ENCODE results near the gene ZMYND8. TPM values are rescaled to one million over a fixed set of nuclear protein-coding genes. Genes with fewer than 3 reads are reported as not detected.

ZMYND8 gene
- total RNA-seq, 2 donors from 2014 or later: 18.9 to 19.1 TPM

- DNase-seq: no peak
- Histone ChIP-seq H3K4me3 (no peak overlapping the region), H3K27ac (no peak overlapping the region), H3K36me3 (replicated peaks in 1 of 2; ENCODE audit: insufficient read depth in 1 of 2, low read depth in 2 of 2) (peaks cover 6 to 24% of the 10 kb centered on the region in 2 donors), H3K9me3 (no peaks in the 10 kb centered on the region), H3K27me3 (no peaks in the 10 kb centered on the region), H3K4me1 (no peaks in the 10 kb centered on the region)
- no peak for ATAC-seq
- intact Hi-C loops (cut with DNase I): no loop called here
- 88 to 91% methylated on average over 14 to 16 of the region's 16 CpGs for WGBS, 2 donors
- TF ChIP-seq POLR2A (IDR thresholded peaks at IDR 0.05) (no peak), CTCF (IDR thresholded peaks at IDR 0.05) (no peak)
Measured at GRCh38 chr20:47221036-47221625, 135.4 kb downstream of the ZMYND8 start.

- H3K27me3 ChIP-seq: no peaks in the 10 kb centered on the region
- no peaks in the 10 kb centered on the region for H3K9me3 ChIP-seq
- no peak overlapping the region for H3K27ac ChIP-seq
- peaks cover 6 to 26% of the 10 kb centered on the region in 2 donors for H3K36me3 ChIP-seq (replicated peaks in 1 of 2; ENCODE audit: insufficient read depth in 1 of 2, low read depth in 2 of 2)
- TF ChIP-seq POLR2A (IDR thresholded peaks at IDR 0.05) (no peak), CTCF (IDR thresholded peaks at IDR 0.05) (peak; percentile 10 to 43 (median 33))
- no peak for ATAC-seq
- H3K4me1 ChIP-seq: no peaks in the 10 kb centered on the region
- DNase-seq: peak in 2 of 4 donors; percentile 38 to 40
- intact Hi-C loops (cut with DNase I): no loop called here
- 93 to 95% methylated on average over 8 of the region's 8 CpGs for WGBS, 2 donors
- H3K4me3 ChIP-seq: no peak overlapping the region
Measured at GRCh38 chr20:47220161-47220582, 136.3 kb downstream of the ZMYND8 start.

GRCh38 chr20:47217482-47218446, 138.7 kb downstream of the ZMYND8 start:
- peaks cover 2 to 16% of the 10 kb centered on the region in 2 donors for H3K36me3 ChIP-seq (replicated peaks in 1 of 2; ENCODE audit: insufficient read depth in 1 of 2, low read depth in 2 of 2)
- no peaks in the 10 kb centered on the region for H3K27me3 ChIP-seq
- TF ChIP-seq CTCF (IDR thresholded peaks at IDR 0.05) (no peak), POLR2A (IDR thresholded peaks at IDR 0.05) (no peak)
- 77 to 78% methylated on average over 12 of the region's 12 CpGs for WGBS, 2 donors
- no peak for ATAC-seq
- no peak overlapping the region for H3K27ac ChIP-seq
- no peak for DNase-seq
- intact Hi-C loops (cut with DNase I): no loop called here
- no peaks in the 10 kb centered on the region for H3K4me1 ChIP-seq
- H3K4me3 ChIP-seq: no peak overlapping the region
- no peaks in the 10 kb centered on the region for H3K9me3 ChIP-seq

- WGBS, 2 donors: 90% methylated on average over 7 of the region's 7 CpGs
- Histone ChIP-seq H3K27me3 (no peaks in the 10 kb centered on the region), H3K4me3 (no peak overlapping the region), H3K27ac (no peak overlapping the region), H3K9me3 (no peaks in the 10 kb centered on the region), H3K4me1 (no peaks in the 10 kb centered on the region), H3K36me3 (replicated peaks in 1 of 2; ENCODE audit: insufficient read depth in 1 of 2, low read depth in 2 of 2) (peaks cover 0 to 20% of the 10 kb centered on the region in 2 donors)
- TF ChIP-seq POLR2A (IDR thresholded peaks at IDR 0.05) (no peak), CTCF (IDR thresholded peaks at IDR 0.05) (no peak)
- ATAC-seq (no peak), DNase-seq (no peak)
- intact Hi-C loops (cut with DNase I): no loop called here
Measured at GRCh38 chr20:47216819-47217410, 139.6 kb downstream of the ZMYND8 start.
